ENCODE results near the gene PXDN.
"Not testable (repeated sequence)": the region's sequence is repeated elsewhere in the genome, so short reads cannot be mapped to it uniquely, and the experiment has no call there.

PXDN gene

DNA sequence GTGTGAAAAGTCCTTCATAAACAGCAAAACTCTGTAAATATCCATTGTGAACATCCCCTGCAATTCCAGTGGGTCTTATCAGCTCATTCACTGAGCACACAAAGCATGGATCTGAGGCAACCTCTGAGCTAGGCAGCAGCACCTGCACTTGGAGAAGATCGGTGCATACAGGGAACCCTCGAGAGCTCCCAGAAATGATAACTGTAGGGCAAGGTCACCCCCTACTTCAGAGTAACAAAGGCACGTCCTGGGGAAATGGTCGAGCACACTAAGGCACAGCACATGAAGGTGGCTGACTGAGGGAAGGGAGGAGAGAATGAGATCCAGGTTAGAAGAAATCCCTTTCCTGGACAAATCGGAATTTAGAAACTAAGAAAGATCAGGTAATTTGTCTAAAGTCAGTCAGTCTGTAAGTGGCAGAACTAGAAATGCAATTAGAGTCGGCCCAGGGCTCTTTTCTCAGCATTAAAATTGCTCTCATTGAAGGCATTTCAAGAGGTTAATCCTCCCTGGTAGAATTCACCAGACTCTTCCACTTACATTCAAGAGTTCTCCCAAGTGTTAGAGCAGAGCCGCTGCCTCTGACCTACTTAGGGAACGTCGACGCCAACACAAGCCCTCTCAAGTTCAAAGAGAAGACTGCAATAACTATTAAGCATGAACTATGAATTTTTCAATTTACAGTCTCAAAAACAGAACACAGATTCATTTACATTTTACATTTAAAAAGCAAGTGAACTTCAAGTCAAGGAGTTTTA lies 45.9 kb downstream of the PXDN start:
- DNase-seq: no peak

DNA sequence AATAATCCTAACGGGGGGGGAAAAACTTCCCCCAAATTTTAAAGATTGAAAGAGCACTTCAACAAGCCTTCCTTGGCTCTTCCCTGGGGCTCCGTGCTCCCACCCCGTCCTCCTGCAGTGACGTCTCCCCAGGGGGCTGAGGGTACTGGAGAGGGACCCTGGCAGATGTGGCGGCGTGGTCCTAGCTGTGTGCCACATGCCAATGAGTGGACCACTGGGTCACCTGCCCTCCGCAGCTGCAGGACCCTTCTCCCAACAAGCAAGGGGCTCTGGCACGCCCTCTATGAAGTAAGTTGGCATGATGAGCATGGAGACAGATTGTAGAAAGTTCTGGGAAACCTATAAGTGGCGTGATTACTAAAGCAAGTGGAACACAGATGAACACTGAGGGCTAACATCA lies 46.7 kb downstream of the PXDN start:
- DNase-seq: no peak

DNA sequence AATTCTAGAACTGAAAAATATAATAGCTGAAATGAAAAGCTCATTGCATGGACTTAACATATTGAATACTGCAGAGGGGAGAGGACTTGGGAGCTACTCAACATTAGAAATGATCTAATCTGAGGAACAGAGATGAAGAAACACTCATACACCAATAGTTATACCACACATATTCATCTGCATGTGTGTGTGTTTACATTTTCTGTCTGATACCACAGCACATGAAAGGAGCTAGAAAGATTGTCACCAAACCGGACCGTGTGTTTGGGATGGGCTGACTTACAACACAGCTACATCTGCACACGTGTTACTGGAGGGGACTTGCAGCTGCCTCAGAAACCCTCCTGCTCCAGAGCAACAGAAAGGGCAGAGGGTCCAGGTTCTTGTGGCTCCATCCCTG lies 47.8 kb downstream of the PXDN start:
- DNase-seq: no peak

DNA sequence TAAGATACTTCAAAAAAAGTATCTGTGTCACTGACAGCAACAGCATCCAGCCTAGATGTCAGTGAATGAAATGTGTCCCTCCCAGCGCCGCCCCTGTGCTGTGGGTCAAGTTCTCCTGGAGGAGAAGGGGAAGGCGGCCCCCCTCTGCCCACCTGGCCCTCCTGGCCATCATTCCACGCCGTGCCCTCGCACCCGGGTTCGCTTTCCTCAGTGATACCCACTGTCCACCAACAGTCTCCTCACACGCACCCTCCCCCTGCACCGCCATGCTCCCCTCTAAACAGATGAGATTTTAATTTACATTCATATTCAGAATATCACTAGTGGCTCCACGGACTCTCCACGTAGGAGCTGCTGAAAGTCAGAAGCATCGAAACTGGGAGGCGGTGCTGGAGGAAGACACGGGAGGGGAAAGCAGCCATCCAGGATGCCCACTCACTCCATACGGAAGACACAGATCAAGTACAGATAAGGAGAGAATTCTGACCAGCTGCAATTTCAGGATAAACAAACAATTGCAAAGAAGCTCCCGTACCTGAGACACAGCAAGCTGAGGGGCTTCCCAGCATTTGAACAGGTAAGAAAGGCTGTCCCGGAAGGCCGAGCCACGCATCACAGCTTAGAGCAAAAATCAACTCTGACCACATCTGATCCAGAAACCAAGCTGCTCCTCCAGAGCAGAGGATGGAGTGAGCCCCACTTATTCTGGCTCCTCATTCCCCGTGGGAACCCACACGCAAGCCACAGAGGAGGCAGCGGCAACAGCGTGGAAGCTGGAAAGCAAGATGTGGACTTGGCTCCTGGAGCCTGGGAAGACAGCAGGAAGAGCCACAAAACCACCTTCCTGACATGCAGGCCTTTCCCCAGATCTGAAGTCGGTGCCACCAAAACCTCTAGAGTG lies 49.7 kb downstream of the PXDN start:
- DNase-seq: no peak

DNA sequence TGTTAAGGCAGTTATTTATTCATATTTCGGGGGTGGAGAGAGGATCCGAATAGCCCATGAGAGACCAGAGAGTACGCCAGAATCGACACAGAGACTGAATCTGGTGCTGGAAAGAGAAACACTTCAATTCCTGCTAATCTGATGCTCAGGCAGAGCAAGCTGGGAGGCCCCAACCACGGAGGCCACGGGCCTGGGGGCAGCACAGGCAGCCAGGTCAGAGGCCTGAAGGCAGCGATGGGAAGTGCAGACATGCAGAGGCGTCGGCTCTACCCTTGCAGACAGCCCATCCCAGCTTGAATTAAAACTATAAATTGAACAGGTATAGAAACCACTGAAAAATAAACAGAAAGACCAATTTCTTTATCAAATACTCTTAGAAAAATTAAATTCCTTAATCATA lies 50.6 kb downstream of the PXDN start:
- no peak for DNase-seq

DNA sequence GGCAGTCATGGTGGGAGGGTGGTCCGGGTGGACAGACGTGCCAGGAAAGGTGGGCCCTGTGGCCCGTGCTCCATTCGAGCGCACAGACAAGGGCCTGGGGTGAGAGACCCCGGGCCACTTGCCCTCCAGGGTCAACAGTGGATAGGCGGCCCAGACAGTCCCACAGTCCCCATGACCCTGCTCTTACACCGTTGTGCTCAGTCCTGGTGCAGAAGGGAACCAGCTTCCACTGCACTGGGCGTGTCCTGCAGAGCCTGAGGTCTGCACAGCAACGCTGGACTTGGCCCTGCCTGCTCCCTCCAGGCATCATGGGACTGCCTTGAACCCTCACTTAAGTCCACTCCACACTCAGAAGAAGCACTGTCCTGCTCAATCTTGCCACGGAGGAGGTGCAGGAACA lies 52.0 kb downstream of the PXDN start:
- DNase-seq: no peak

DNA sequence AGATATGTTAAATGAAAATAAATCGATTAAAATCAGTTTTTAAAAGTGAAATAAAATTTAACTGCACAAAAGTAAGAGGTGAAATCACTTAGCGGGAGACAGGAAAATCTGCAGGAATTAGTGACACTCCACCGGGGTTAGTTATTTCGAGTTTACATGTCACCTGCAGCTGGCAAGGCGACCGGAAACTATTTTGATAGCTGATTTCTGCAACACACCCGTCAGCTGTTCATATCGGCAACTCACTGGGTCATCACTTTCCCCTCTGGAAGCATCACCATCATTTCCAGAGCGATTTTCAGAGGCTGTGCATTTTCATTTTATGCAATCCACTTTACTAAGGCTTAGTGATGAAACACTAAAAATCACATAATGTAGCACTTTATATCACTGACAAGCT lies 52.9 kb downstream of the PXDN start:
- DNase-seq: no peak

DNA sequence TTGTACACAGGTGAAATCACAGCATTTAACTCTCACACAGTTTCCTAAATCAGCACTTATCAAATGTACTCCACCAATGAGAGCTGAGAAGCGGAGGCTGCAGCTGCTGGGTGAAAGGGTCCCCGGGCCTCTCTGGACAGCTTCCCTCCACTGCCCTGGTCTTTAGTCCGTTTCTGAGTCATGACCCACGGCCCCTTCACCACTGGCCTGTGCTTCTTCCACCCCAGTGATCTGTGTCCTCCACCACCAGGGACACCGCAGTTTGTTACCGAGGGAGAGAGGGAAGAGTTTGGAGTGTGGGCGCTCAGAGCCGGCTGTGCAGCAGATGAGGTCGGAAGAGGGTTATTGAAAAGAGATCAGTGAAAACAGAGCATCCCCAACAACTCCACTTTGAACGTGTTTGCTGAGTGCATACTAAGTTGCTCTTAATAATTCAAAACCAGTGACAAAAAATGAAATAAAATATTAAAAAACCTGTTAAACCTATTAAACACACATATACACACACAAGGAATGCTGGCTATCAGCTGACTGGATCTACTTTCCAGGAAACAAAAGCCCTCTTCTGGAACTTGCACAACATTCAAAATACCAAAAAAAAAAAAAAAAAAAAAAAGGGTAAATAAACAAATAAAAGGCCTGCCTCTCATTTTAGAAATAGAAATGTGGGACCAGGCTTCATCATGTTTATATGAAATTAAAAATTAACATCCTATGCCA lies 54.1 kb downstream of the PXDN start:
- no peak for DNase-seq

DNA sequence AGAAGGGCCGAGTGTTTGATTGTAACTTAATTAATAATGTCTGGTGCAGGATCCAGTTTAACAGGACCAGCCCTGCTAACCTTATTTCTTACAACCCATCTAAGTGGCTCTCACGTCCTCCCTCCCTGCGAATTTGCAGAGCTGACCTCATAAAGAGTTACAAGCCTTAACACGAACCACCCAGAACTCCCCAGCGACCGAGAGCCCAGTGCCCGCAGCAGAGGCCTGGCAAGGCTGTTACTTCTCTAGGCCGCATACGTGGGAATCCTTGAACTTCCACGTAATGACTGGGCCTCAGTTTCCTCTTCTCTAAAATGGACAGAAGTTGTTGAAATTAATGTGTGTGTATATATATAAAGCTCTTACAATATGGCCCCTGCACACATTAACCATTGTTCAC lies 55.5 kb downstream of the PXDN start:
- no peak for DNase-seq

DNA sequence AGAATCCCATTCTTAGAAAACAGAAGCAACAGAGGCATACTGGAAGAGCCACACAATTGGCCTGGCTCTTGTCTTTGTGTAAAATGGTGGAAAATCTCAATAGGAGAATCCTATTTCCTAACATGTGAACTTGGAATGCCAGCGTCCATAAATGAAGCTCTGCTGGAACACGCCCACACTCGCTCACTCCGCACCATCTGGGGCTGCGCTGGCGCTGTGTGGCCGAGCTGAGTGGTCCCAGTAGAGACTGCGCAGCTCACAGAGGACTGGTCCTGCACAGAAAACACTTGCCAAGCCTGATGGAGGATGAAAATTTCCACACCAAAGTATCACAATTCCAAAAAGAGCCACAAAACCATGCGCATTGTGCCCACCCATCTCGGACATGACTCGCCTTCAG lies 56.2 kb downstream of the PXDN start:
- DNase-seq: no peak

DNA sequence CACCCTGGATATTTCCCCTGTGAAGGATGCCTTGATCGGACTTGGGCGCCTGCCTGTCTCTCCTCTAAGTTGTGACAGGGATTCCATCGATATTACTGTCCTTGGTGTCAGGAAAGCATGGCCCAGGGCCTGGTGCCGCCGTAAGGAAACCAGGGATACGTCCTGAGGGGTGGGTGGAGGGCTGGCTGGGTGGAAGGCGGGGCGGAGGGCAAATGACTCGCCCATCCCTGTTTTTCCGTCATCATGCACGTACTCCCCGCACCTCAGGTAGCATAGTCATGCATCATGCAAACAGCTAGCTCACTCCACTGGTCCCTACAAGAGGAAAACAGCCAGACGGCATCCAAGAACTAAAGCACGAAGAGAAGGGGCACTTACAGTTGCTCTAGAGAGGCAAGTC lies 57.1 kb downstream of the PXDN start:
- DNase-seq: no peak

DNA sequence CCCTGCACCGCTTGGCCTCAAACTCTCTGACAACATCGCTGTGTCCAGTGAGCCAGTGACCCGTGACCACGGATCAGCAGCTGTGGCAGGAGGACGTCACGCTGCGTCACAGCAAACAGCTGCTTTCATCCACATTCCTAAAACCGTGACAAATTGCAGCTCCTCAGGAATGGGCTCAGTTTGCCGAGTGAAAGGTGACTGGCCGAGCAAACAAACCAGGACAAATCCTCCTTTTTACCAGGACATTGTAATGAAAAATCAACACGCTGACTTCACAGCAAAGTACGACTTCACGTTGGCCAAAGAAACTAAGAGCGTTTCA lies 57.6 kb downstream of the PXDN start:
- no peak for DNase-seq

DNA sequence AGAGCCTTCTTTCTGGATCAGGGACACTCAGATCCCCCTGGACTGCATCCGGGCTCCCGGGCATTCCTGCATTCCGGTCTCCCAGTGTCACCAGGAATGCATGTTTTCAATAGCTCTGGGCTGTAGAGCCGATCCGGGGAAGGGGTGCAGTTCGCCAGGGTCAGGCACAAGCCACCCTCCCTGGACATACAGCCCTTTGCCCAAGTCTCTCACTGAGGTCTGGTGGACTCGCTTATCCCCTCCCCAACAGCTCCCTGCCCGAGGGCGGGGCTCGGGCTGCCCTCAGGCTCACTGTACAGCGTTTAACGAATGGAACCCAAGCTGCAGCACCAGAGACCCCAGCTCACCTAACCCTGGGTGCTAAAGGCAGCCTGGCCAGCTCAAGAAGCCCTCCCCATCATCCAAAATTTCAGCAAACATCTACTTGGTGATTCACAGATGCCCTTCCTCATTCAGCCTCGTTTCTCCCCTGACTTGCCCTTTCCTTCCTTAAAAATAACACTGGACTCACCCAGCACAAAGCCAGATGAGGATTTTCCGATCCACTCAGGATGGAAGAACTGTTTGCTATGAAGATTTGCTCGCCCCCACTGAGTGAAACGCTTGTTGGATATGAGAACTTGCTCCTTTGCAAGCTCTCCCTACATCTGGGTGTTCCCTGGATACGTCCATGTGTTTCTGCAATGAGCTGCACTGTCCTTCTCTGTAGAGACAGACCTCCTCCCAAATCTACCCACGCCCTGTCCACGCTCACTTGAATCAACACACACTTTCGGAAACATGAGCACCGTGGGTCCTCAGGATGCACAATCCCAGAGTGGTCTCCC lies 58.1 kb downstream of the PXDN start:
- DNase-seq: peak in 1 of 2 experiments; percentile 37

DNA sequence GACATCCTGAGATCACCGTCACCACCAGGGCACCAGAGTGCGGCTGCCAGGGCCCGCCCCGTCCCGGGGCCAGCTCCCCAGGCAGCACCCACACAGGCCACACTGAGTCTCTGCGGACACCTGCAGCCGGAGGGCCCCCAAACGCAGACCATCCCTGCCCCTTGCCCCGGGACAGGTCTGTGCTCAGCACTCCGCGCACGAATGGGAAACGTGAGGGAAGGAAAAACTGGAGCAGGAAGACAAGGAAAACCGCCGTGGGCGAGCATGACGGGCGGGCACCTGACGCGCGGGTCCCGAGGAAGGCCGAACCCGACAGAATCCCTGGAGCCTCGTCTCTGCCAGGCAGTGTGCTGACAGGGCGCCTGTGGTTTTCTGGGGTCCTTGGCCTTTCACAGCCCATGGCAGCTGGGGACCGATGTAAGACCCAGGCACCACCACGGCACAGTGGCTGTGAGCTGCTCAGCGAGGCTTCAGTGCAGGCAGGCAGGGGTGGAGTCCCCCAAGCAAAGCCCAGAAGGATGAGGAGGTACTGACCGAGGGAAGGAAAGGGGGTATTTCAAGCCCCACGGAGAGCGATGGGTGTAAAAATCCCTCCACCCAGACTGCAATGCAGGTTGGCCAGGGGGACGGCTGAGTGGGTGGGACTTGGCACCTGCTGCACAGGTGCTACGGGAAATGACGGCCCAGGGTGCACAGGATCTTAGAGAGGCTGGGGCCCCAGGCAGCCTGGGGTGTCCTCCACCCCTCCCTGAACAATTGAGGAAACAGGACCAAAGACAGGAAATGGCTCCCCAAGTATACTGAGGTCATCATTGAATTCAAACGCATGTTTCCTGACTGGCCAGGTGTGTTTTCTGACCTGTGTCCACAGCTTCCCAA lies 59.0 kb downstream of the PXDN start:
- DNase-seq: no peak

DNA sequence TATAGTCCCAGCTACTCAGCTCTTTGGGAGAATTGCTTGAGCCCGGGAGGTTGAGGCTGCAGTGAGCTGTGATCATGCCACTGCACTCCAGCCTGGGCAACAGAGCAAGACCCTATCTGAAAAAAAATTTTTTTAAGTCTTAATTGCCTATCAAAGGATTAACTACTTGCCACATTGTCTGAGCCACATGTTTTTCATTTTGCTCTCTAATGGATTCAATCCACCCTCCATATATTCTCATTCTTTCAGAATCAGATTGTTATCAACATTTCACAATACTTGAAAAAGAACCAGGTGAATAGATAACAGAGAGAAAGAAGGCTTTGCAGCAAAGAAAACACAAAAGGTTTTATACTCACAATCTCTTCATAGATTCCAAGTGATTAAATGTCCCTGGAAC lies 61.0 kb downstream of the PXDN start:
- no peak for DNase-seq

DNA sequence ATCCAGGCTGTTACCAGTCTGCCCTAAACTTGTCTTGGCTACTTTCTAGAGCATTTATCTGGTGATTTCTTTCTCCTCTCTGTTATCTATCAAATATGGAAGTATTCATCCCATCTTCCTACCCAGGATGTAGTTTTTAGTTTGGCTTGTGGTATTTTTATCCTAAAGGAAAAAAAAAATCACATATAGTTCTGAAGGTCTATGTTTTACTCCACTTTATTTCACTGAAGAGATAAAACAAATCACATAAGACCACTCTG lies 62.2 kb downstream of the PXDN start:
- no peak for DNase-seq

DNA sequence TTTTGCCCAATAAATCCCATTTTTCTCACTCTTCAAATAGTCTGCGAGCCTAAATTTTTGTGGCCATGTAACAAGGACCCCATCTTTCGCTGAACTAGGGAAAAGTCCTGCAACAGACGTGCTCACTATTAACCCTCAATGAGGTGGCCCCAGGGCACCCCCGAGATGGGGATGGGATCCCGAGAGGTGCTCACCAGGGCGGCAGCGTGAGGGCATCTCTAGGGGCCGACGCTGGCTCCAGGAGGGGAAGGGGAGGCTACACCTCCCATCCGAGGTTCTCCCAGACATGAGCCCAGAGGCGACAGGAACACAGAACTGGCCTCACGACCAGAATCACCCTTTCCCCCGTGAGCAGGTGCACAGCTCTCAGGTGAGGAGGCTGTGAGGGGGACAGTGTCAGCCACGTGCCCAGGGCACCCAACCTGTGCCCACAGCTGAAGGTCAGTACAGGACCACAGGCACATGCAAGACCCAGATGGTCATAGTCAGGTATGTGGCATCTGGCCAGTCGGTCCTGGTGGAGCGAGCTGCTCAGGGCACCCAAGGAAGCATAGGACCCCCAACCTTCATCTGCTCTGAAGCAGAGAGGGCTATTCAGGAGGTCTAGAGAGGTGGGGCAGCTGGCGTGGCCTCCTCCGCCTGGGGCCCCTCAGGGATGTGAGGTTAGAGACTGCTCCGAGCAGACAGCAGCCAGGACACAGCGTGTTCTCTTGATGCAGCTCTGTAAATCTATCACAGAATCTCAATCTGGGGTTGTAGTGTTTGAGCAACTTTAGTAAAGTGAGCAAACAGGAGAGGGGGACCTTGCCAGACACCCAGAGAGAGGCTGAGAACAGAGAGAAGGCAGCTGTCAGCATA lies 62.8 kb downstream of the PXDN start:
- no peak for DNase-seq

DNA sequence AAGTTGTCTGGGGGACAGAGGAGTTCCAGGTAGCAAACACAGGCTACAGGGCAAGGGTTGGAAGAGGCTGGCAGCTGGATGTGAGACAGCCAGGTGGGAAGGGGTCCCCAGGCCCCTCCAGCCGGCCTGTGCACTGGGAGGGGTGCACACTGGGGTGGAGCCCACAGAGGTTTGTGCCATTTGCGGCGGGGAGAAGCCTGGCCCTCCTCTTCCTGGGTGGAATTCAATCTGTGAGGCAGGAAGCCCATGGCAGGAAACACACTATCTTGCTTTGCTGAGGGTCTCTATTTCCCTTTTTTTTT lies 63.3 kb downstream of the PXDN start:
- DNase-seq: no peak

DNA sequence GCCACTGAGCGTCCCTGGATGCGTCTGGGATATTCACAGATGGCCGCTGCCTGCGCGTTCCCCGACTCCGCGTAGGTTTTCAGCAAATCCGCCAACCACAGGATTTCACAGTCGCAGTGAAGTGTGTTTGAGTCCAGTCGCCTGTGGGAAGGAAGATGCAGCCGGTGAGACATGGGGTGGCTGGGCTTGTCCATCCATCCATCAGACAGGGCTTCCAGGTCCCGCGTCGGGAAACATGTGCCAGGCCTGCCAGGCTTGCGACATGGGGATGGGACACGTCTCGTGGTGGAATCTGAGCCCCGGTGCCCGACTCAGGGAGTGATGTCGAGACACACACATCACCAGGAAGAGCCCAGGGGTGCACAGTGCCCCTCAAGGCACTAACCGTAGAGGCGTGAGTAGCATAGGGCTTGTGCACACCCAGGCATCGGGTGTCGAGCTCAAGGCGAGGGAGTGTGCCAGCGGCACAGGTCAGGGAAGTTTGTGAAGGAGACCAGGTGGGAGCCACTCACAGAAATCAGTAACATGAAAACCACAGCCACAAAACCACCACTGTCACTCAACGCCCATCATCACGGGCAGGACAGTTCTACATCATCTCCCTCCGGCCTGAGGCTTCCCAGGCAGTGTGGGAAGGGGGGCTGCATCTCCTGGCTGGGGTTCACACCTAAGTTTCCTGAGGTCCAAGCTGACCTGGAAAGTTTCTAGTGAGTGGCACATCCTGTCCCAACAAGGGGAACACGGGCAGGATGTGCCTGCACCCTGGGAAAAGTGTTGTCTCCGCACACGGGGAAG lies 63.9 kb downstream of the PXDN start:
- no peak for DNase-seq

DNA sequence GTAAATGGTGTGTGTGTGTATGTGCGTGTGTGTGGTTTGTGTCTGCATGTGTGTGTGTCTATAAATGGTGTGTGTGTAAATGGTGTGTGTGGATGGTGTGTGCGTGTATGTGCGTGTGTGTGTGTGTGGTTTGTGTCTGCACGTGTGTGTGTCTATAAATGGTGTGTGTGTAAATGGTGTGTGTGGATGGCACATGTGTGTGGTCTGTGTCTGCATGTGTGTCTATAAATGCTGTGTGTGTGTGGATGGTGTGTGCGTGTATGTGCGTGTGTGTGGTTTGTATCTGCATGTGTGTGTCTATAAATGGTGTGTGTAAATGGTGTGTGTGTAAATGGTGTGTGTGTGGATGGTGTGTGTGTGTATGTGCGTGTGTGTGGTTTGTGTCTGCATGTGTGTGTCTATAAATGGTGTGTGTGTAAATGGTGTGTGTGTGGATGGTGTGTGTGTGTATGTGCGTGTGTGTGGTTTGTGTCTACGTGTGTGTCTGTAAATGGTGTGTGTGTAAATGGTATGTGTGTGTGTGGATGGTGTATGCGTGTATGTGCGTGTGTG lies 64.8 kb downstream of the PXDN start:
- DNase-seq: not testable (repeated sequence)

Measured in SW 1271 (cell line).